Common myeloid progenitor, CD34-positive (primary cell): ENCODE data around the gene JAKMIP2.

Experiments
- CTCF ChIA-PET: fragments of 350-600 bp; sonication (Branson Sonifier 250); formaldehyde crosslinking; loops from one replicate; lab custom pipeline; 2021; ENCODE audit warnings: antibody characterized with exemption; lab: Charles Lee
- POLR2A ChIA-PET: fragments of 350-600 bp; sonication (Branson Sonifier 250); formaldehyde crosslinking; loops from one replicate; lab custom pipeline; 2021; ENCODE audit warnings: antibody characterized with exemption; lab: Charles Lee
- DNase-seq, 3 donors: peaks; one replicate each; pipeline versions ENCODE4 v3.0.0 to v3.0.0-alpha.2; 2013
- H3K27ac ChIP-seq, 2 experiments: 1 replicate in 1 of 2; 2 replicates in 1 of 2; pipeline ENCODE4 v1.7.0; 2013; ENCODE audit warnings: inconsistent platforms in 2 of 2, low read length in 2 of 2, mild to moderate bottlenecking in 2 of 2, low read depth in 1 of 2, moderate library complexity in 1 of 2; ENCODE audit not compliant: severe bottlenecking in 2 of 2, insufficient read depth in 1 of 2, poor library complexity in 1 of 2
- H3K27me3 ChIP-seq, 5 experiments: replicated peaks in 2 of 5; 1 replicate in 3 of 5; 2 replicates in 2 of 5; pipeline versions ENCODE4 v1.6.1 to v1.7.0; 2013; ENCODE audit warnings: low read length in 4 of 5, mild to moderate bottlenecking in 2 of 5, moderate library complexity in 2 of 5, inconsistent platforms in 1 of 5; ENCODE audit not compliant: insufficient read depth in 5 of 5, control insufficient read depth in 4 of 5
- H3K36me3 ChIP-seq, 4 experiments: 1 replicate in 2 of 4; 2 replicates in 2 of 4; pipeline versions ENCODE4 v1.6.1 to v1.7.0; 2013; ENCODE audit warnings: low read length in 3 of 4, control low read depth in 1 of 4, mild to moderate bottlenecking in 1 of 4; ENCODE audit not compliant: control insufficient read depth in 4 of 4, insufficient read depth in 4 of 4
- H3K4me1 ChIP-seq, 4 experiments: 1 replicate in 3 of 4; 2 replicates in 1 of 4; pipeline versions ENCODE4 v1.6.1 to v1.7.1; 2013; ENCODE audit warnings: low read length in 3 of 4, mild to moderate bottlenecking in 3 of 4, control low read depth in 1 of 4, inconsistent platforms in 1 of 4, moderate library complexity in 1 of 4; ENCODE audit not compliant: control insufficient read depth in 4 of 4, insufficient read depth in 4 of 4; ENCODE audit errors: control extremely low read depth in 1 of 4
- H3K4me3 ChIP-seq, 7 experiments: 1 replicate in 4 of 7; 2 replicates in 3 of 7; pipeline versions ENCODE4 v1.5.1 to v1.7.0; 2013; ENCODE audit warnings: mild to moderate bottlenecking in 7 of 7, low read length in 6 of 7, moderate library complexity in 6 of 7, inconsistent platforms in 2 of 7, low read depth in 2 of 7, control low read depth in 1 of 7; ENCODE audit not compliant: insufficient read depth in 4 of 7, control insufficient read depth in 1 of 7; ENCODE audit errors: extremely low read depth in 1 of 7
- H3K9me3 ChIP-seq, 5 experiments: 1 replicate in 4 of 5; 2 replicates in 1 of 5; pipeline versions ENCODE4 v1.6.1 to v1.7.1; 2013; ENCODE audit warnings: low read length in 4 of 5, mild to moderate bottlenecking in 2 of 5, inconsistent platforms in 1 of 5, low read depth in 1 of 5, moderate library complexity in 1 of 5; ENCODE audit not compliant: control insufficient read depth in 4 of 5, insufficient read depth in 2 of 5; ENCODE audit errors: control extremely low read depth in 1 of 5
- WGBS: methylation state at CpG from one replicate; pipeline ENCODE4 v1.1.5; 2013; ENCODE audit not compliant: insufficient coverage; 5-methylcytosine and 5-hydroxymethylcytosine counted together

JAKMIP2 gene

GRCh38 chr5:147780924-147781573, 1.5 kb downstream of the JAKMIP2 start:
- DNase-seq: no peak
- peak overlapping the region in 6 of 7 experiments; percentile 2 to 93 (median 27) for H3K4me3 ChIP-seq
- no peaks in the 10 kb centered on the region for H3K36me3 ChIP-seq
- 80% methylated on average over 2 of the region's 5 CpGs for WGBS
- ChIA-PET CTCF (interaction anchor here (0.7 to 4.7 kb wide), 4 partner anchors 15 to 152 kb away, joined by 3 to 19 read pairs (median 4); no protein-coding TSS in a partner anchor), POLR2A (no interaction called here)
- peak overlapping the region in 1 of 2 experiments; percentile 88 for H3K27ac ChIP-seq
- H3K27me3 ChIP-seq: no peaks in the 10 kb centered on the region
- H3K9me3 ChIP-seq: peaks cover 0 to 2% (median 0%) of the 10 kb centered on the region in 5 experiments
- peaks cover 0 to 26% (median 12%) of the 10 kb centered on the region in 4 experiments for H3K4me1 ChIP-seq

- ChIA-PET POLR2A (no interaction called here), CTCF (interaction anchor here (1.0 to 4.7 kb wide), 2 partner anchors 12 to 151 kb away, joined by 3 to 19 read pairs; no protein-coding TSS in a partner anchor)
- peak overlapping the region in 1 of 2 experiments; percentile 2 for H3K27ac ChIP-seq
- no peaks in the 10 kb centered on the region for H3K27me3 ChIP-seq
- H3K36me3 ChIP-seq: no peaks in the 10 kb centered on the region
- H3K9me3 ChIP-seq: peaks cover 0 to 3% (median 0%) of the 10 kb centered on the region in 5 experiments
- H3K4me3 ChIP-seq: peak overlapping the region in 2 of 7 experiments; percentile 13 to 34
- WGBS: 100% methylated on average over 1 of the region's 1 CpG
- DNase-seq: peak in 1 of 3 donors; percentile 10
- H3K4me1 ChIP-seq: peaks cover 0 to 26% (median 12%) of the 10 kb centered on the region in 4 experiments
Observed at GRCh38 chr5:147779694-147780093, 2.8 kb downstream of the JAKMIP2 start.

GRCh38 chr5:147776989-147777388, 5.5 kb downstream of the JAKMIP2 start:
- no peaks in the 10 kb centered on the region for H3K27me3 ChIP-seq
- H3K9me3 ChIP-seq: peaks cover 0 to 3% (median 0%) of the 10 kb centered on the region in 5 experiments
- ChIA-PET CTCF (interaction anchor here (1.5 kb wide), 1 partner anchor 45 kb away, joined by 4 read pairs; no protein-coding TSS in a partner anchor), POLR2A (no interaction called here)
- H3K36me3 ChIP-seq: no peaks in the 10 kb centered on the region
- no peak overlapping the region for H3K27ac ChIP-seq
- H3K4me3 ChIP-seq: no peak overlapping the region
- H3K4me1 ChIP-seq: peaks cover 0 to 21% (median 9%) of the 10 kb centered on the region in 4 experiments
- WGBS: 100% methylated on average over 3 of the region's 4 CpGs
- DNase-seq: no peak

GRCh38 chr5:147773587-147773986, 8.9 kb downstream of the JAKMIP2 start:
- ChIA-PET POLR2A (no interaction called here), CTCF (interaction anchor here (2.2 kb wide), 1 partner anchor 49 kb away, joined by 8 read pairs; no protein-coding TSS in a partner anchor)
- no peak overlapping the region for H3K4me3 ChIP-seq
- H3K36me3 ChIP-seq: no peaks in the 10 kb centered on the region
- H3K4me1 ChIP-seq: no peaks in the 10 kb centered on the region
- WGBS: 90% methylated on average over 2 of the region's 2 CpGs
- peaks cover 0 to 3% (median 0%) of the 10 kb centered on the region in 5 experiments for H3K9me3 ChIP-seq
- H3K27me3 ChIP-seq: no peaks in the 10 kb centered on the region
- no peak overlapping the region for H3K27ac ChIP-seq
- no peak for DNase-seq

GRCh38 chr5:147773139-147773538, 9.4 kb downstream of the JAKMIP2 start:
- H3K4me3 ChIP-seq: no peak overlapping the region
- CTCF ChIA-PET: no interaction called here
- H3K27ac ChIP-seq: no peak overlapping the region
- no peak for DNase-seq
- POLR2A ChIA-PET: no interaction called here
- no peaks in the 10 kb centered on the region for H3K36me3 ChIP-seq
- no peaks in the 10 kb centered on the region for H3K27me3 ChIP-seq
- H3K4me1 ChIP-seq: no peaks in the 10 kb centered on the region
- WGBS: 100% methylated on average over 5 of the region's 6 CpGs
- peaks cover 0 to 3% (median 0%) of the 10 kb centered on the region in 5 experiments for H3K9me3 ChIP-seq

GRCh38 chr5:147767048-147767447, 15.5 kb downstream of the JAKMIP2 start:
- Histone ChIP-seq H3K9me3 (no peaks in the 10 kb centered on the region), H3K36me3 (peaks cover 0 to 2% (median 0%) of the 10 kb centered on the region in 4 experiments), H3K27ac (no peak overlapping the region), H3K4me1 (no peaks in the 10 kb centered on the region), H3K27me3 (no peaks in the 10 kb centered on the region), H3K4me3 (no peak overlapping the region)
- CTCF ChIA-PET: interaction anchor here (1.1 to 1.3 kb wide), 3 partner anchors 9 to 15 kb away, joined by 3 to 5 read pairs (median 4); no protein-coding TSS in a partner anchor
- 94% methylated on average over 3 of the region's 4 CpGs for WGBS
- no peak for DNase-seq
- POLR2A ChIA-PET: no interaction called here
